T-helper 1 cell treated with Interleukin-12 subunit alpha and Interleukin-12 subunit beta and Interleukin-4 antibody, amounts not matched to agents 30 ng/mL and 1 ng/mL, for 36 hours (primary cell): ENCODE results near the gene ZNF385B. TPM values are rescaled to one million over a fixed set of nuclear protein-coding genes. Genes with fewer than 3 reads are reported as not detected.
"Not testable (repeated sequence)": the region's sequence is repeated elsewhere in the genome, so short reads cannot be mapped to it uniquely, and the experiment has no call there.

ENCODE experiments used
- intact Hi-C: fragments of 100-400 bp; cut with micrococcal nuclease; formaldehyde crosslinking; loops from one replicate; pipeline ENCODE4 v1.15.1; 2024
- total RNA-seq: library from RNA; stranded (reverse); gene quantifications from 2 replicates; pipeline ENCODE4 v1.2.3, GENCODE V29; 2022

ZNF385B gene
- total RNA-seq, 1 donor from 2014 or later, result not detected

- intact Hi-C loops, result no loop called here
Observed at GRCh38 chr2:179804206-179804605, 57.2 kb downstream of the ZNF385B start.

DNA sequence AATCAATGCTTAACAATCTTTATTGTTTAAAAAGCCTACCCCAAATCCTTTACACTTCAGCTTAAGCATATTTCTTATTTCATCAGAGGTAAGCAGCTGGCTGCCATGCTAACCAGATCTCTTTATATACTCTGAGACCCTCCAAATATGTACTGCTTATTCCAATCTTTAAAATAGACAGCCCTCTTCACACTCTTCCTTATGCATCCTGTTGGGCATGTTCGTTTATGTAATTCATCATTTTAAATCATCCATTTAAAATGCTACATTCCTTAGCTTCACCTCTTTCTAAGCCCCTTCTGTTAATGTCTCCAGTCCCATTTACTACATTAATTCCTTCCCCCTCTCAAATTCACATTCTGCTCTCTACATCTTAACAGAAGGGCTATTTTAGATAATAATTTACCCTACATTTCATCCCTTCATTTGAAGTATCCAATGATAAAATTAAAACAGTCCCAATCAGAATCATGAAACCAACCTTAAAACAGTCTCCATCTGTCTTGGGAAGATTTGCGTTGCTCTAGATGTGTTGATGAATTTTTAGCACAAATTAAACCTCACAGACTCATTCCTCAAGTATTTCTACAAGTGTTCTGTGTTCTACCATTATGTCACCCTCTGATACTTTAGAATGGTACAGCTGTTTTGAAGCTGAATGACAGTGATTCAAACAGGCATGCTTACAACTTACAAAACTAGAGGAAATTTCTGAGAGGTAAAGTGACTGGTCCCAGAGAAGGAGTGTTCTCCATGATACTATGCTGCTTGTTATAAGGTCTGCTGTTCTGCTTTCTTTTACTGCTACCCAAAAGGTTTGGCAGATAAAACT is 59.1 kb downstream of the ZNF385B start:
- intact Hi-C loops, result no loop called here

GRCh38 chr2:179800776-179801175 is 60.6 kb downstream of the ZNF385B start:
- intact Hi-C loops, result no loop called here

DNA sequence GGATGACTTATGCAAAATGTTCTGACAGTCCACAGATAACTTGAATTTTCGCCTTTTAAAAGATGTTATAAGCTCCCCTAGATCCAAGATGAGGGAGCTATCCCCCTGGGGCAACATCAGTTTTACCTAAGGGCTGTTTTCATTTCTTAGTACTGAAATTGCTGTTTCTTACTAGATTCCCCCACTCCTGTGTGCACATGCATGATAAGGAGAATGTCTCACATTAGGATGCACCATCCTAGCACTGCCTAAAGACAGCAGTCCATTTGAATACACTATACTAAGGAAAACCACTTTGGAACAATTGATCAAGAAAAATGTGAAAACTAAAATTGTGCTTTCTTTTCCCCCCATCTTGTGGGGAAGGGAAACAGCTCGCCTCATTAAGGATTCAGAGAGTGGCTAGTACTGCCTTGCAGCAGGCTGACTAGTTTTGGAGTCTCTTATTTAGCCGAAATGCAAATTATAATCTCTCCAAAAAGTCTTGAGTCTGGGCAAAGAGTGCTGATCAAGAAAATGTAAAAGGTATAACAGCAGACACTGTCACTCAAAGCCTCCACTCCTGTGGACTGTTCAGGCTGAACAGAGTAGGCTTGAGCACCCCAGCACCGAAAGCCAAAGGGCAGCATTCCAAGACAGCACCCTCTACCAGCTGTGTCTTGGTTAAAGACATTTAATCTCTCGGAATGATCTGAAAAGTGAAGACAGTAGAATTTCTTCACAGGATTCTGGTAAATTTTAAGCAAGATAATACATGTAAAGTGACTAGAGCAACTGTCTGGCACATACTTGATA is 65.0 kb downstream of the ZNF385B start:
- intact Hi-C loops, result no loop called here

DNA sequence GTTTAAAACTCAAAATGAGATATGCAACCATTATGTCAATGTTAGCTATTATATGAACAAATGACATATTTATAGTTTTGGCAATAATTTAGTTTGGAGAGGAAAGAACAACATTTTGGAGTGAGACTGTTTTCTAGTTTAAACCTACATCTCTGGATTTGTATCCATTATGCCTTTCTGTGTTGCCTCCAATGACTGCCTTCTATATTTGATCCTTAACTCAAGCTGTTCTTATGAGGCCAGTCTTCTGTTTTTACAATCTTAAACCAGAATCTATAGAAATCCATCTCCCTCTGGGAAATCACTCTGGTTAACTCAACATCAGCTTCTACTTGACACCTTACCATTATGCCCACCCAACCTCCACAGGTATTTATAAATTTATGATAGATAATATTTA is 67.5 kb downstream of the ZNF385B start:
- intact Hi-C loops, result no loop called here

- intact Hi-C loops, result no loop called here
Observed at GRCh38 chr2:179793238-179793637, 68.2 kb downstream of the ZNF385B start.

- intact Hi-C loops, result no loop called here
Observed at GRCh38 chr2:179790235-179791217, 70.9 kb downstream of the ZNF385B start.

- intact Hi-C loops, result no loop called here
Observed at GRCh38 chr2:179788104-179788503, 73.3 kb downstream of the ZNF385B start.

DNA sequence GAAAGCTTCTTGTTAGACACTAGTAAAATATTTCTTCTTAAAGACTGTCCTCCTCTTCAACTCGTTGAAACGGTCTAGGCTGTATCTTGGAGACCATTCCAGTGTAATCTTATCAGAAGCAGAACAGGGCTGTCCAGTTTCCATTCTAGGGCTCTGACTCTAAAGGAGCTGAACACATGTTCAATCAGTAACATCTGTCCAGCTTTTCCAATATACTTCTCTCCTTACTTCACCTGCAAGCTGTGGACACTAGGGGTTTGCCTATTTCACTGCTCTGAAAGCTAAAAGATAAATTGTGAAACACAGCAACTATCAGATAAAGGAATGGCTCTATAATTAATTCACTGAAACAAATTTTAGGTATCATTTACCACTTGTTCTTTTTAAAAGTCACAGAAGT is 73.8 kb downstream of the ZNF385B start:
- intact Hi-C loops, result no loop called here

DNA sequence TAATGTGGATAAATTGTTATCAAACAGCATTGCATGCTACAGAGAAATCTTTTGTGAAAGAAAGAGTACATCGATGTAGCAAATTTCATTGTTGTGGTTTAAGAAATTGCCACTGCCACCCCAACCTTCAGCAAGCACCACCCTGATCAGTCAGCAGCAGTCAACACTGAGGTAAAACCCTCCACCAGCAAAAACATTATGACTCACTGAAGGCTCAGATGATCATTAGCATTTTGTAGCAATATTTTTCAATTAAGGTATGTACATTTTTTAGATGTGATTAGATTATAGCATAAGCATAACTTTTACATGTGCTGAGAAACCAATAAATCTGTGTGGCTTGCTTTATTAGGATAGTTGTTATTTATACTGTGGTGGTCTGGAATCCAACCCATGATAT is 75.5 kb downstream of the ZNF385B start:
- intact Hi-C loops, result no loop called here

GRCh38 chr2:179782346-179782745 is 79.1 kb downstream of the ZNF385B start:
- intact Hi-C loops, result not testable (repeated sequence)

GRCh38 chr2:179773986-179774385 is 87.4 kb downstream of the ZNF385B start:
- intact Hi-C loops, result no loop called here

GRCh38 chr2:179772346-179772745 is 89.1 kb downstream of the ZNF385B start:
- intact Hi-C loops, result no loop called here

GRCh38 chr2:179771791-179772190 is 89.6 kb downstream of the ZNF385B start:
- intact Hi-C loops, result no loop called here

GRCh38 chr2:179770029-179770428 is 91.4 kb downstream of the ZNF385B start:
- intact Hi-C loops, result no loop called here

GRCh38 chr2:179769323-179769722 is 92.1 kb downstream of the ZNF385B start:
- intact Hi-C loops, result no loop called here

DNA sequence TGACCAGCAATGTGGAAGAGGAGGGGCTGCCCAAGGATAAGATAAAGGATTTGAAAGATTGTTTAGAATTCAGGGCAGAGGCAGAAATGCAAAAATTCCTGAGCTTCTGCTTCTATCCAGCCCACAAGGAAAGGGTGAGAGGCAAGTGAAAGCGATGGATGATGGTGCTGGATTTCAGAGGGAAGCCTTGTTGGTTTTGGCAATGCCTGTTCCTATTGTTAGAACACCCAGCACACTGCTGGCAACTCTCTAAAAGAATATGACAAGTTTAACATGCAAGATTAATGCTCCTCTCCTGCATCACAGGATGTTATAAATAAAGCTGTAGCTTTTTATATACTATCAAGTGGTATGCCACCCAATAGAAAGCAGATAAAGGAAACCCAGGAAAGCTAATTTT is 92.6 kb downstream of the ZNF385B start:
- intact Hi-C loops, result no loop called here

DNA sequence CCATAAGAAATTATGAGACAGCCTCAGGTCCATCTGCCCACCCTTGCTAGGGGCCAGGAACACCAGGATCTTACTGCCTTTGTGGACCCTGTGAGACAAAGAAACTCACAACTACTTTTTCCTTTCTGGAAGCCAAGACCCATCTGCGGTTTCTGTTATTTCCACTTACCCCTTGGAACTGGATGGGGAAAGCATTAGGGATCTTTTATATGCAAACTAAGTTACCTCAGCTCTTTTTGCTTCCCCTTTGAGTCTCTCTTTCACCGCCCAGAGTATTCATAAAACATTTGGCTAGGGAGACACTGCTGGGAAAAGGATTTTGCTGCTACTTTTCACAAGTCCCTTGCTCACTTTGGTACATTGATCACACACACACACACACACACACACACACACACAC is 95.7 kb downstream of the ZNF385B start:
- intact Hi-C loops, result no loop called here

DNA sequence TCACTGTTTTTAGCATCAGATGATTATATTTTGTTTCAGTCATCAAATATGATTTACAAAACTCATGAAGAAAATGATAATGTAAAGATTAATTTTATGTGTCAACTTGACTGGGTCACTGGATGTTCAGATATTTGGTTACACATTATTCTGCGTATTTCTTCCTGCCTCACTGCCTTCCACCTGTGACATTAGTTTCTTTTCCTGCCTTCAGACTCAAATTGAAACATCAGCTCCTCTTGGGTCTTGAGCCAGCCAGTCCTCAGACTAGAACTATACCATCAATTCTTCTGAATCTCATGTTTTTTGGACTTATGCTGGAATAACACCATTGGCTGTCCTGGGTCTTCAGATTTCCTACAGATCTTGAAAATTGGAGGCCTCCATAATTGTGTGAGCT is 96.7 kb downstream of the ZNF385B start:
- intact Hi-C loops, result no loop called here

DNA sequence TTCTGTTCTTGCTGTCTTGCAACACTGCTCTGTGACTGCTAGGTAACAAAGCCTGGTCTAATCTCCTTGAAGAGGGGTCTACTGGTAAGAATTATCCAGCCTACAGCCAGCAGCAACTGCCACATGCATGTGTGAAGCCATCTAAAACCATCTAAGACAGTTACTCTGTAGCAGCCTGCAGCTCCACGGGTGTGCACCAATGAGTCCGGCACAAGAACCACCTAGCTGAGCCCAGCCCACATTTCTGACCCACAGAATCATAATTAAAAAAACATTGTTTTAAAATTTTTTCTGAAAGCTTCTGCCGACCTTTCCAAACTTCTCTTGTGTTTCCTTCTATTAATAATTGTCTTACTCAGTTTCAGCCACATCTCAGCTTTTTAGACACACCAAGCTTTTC is 102.8 kb downstream of the ZNF385B start:
- intact Hi-C loops, result no loop called here

DNA sequence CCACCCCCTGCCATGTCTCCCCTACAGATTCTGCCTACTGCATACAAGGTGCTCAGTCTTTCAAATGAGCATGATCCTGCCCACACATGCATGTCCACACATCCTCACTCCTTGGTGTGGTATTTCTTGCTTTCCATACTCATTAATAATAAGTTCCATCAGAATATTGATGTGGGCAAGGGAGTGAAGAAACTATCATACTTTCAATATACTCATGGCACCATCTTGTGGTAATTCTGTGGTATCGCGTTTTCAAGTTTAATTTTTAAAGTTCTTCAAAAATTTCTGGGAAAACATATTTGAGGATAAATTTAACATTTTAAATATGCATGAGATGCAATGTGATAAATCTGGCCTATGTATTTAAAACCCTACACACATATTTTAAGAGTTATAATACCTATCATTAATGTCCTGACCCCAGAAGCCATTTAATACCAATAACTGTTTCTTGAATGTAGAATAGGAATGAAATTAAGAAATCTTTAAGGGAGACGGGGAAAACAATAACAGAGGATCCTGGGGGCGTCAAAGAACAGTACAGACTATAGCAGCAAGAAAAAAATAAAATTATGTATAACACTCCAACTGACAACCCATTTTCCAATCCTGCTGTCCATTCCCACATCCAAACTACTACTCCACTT is 110.1 kb downstream of the ZNF385B start:
- intact Hi-C loops, result loop anchor here (1.0 to 5.0 kb wide), 8 partner anchors 329 to 1639 kb away; partner anchors contain the start of gene RBM45
